HepG2 (cell line): ENCODE measurements around the gene DIRAS1.

Experiments used
- ARHGAP35 ChIP-seq: sonication (generic); formaldehyde crosslinking; IDR thresholded peaks from 2 replicates; pipeline ENCODE4 v1.9.0; 2022; ENCODE audit warnings: mild to moderate bottlenecking, inconsistent platforms, moderate library complexity, missing genetic modification reagents, borderline replicate concordance
- CAMTA2 ChIP-seq: sonication (generic); formaldehyde crosslinking; IDR thresholded peaks from 2 replicates; pipeline ENCODE4 v1.4.0; 2020; ENCODE audit warnings: mild to moderate bottlenecking, missing genetic modification reagents, borderline replicate concordance
- KAT8 ChIP-seq: IDR thresholded peaks from 2 replicates; pipeline ENCODE4 v1.6.1; 2016; ENCODE audit warnings: missing genetic modification reagents, missing compliant biosample characterization
- KLF9 ChIP-seq: IDR thresholded peaks from 2 replicates; pipeline ENCODE4 v1.6.1; 2016; ENCODE audit warnings: low read depth
- MAFK ChIP-seq, 2 experiments: IDR thresholded peaks in 1 of 2; conservative IDR thresholded peaks in 1 of 2; 2 replicates each; pipeline ENCODE4 v1.6.1; 2011; ENCODE audit warnings: improper control_type of control experiment in 2 of 2, low read length in 2 of 2
- MTA3 ChIP-seq: sonication (generic); formaldehyde crosslinking; IDR thresholded peaks from 2 replicates; pipeline ENCODE4 v1.4.0; 2020; ENCODE audit warnings: missing genetic modification reagents
- NAIF1 ChIP-seq: sonication (generic); formaldehyde crosslinking; IDR thresholded peaks from 2 replicates; pipeline ENCODE4 v1.5.0; 2020; ENCODE audit warnings: mild to moderate bottlenecking, missing genetic modification reagents, borderline replicate concordance
- POLR2AphosphoS2 ChIP-seq: IDR thresholded peaks from 2 replicates; pipeline ENCODE4 v1.6.1; 2011; ENCODE audit warnings: low read depth, low read length, improper control_type of control experiment
- TF ChIP-seq, protein P1 (sequence below): sonication (generic); formaldehyde crosslinking; IDR thresholded peaks from 2 replicates; pipeline ENCODE4 v1.4.0; 2020; ENCODE audit warnings: missing genetic modification reagents
- TF ChIP-seq, protein P2 (sequence below): sonication (generic); formaldehyde crosslinking; IDR thresholded peaks from 2 replicates; pipeline ENCODE4 v1.5.1; 2020; ENCODE audit warnings: missing genetic modification reagents, mild to moderate bottlenecking, borderline replicate concordance
- TF ChIP-seq, protein P3 (sequence below): sonication (generic); formaldehyde crosslinking; IDR thresholded peaks from 2 replicates; pipeline ENCODE4 v1.4.0; 2020; ENCODE audit warnings: missing genetic modification reagents
- TF ChIP-seq, protein P4 (sequence below): sonication (generic); formaldehyde crosslinking; IDR thresholded peaks from 2 replicates; pipeline ENCODE4 v1.5.1; 2020; ENCODE audit warnings: mild to moderate bottlenecking, missing genetic modification reagents, moderate library complexity

DNA sequence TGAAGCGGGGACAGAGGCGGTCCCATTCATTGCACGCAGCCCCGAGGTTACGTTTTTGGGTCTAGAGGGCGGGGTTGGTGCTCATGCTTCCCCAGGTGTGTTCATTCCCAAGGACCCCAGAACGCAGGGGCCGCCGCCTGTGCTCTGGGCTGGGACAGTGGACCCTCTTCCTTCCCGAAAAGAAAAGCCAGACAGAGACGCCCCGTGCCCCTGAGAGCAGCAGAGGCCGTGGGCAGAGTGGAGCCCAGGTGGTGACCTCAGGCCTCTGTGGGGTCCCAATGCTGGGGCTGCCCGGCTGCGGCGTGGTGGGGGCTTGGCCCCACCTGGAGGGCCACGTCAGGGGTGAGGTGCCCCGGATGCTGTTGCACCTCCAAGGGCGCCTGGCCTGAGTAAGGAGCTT is 46.5 kb upstream of the DIRAS1 start:
- no peak for TF ChIP-seq CAMTA2
- TF ChIP-seq, protein P1, sequence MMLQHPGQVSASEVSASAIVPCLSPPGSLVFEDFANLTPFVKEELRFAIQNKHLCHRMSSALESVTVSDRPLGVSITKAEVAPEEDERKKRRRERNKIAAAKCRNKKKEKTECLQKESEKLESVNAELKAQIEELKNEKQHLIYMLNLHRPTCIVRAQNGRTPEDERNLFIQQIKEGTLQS (CRISPR knock-in tag): no peak
- TF ChIP-seq KLF9: no peak
- no peak for TF ChIP-seq POLR2AphosphoS2
- TF ChIP-seq, protein P2, sequence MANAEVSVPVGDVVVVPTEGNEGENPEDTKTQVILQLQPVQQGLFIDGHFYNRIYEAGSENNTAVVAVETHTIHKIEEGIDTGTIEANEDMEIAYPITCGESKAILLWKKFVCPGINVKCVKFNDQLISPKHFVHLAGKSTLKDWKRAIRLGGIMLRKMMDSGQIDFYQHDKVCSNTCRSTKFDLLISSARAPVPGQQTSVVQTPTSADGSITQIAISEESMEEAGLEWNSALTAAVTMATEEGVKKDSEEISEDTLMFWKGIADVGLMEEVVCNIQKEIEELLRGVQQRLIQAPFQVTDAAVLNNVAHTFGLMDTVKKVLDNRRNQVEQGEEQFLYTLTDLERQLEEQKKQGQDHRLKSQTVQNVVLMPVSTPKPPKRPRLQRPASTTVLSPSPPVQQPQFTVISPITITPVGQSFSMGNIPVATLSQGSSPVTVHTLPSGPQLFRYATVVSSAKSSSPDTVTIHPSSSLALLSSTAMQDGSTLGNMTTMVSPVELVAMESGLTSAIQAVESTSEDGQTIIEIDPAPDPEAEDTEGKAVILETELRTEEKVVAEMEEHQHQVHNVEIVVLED: no peak
- no peak for TF ChIP-seq MAFK (conservative IDR thresholded peaks at IDR 0.05 in 1 of 2, IDR thresholded peaks at IDR 0.05 in 1 of 2; ENCODE audit: low read length in 2 of 2)
- TF ChIP-seq KAT8: no peak
- TF ChIP-seq ARHGAP35: no peak
- no peak for TF ChIP-seq NAIF1
- TF ChIP-seq, protein P3, sequence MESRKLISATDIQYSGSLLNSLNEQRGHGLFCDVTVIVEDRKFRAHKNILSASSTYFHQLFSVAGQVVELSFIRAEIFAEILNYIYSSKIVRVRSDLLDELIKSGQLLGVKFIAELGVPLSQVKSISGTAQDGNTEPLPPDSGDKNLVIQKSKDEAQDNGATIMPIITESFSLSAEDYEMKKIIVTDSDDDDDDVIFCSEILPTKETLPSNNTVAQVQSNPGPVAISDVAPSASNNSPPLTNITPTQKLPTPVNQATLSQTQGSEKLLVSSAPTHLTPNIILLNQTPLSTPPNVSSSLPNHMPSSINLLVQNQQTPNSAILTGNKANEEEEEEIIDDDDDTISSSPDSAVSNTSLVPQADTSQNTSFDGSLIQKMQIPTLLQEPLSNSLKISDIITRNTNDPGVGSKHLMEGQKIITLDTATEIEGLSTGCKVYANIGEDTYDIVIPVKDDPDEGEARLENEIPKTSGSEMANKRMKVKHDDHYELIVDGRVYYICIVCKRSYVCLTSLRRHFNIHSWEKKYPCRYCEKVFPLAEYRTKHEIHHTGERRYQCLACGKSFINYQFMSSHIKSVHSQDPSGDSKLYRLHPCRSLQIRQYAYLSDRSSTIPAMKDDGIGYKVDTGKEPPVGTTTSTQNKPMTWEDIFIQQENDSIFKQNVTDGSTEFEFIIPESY: no peak
- TF ChIP-seq, protein P4, sequence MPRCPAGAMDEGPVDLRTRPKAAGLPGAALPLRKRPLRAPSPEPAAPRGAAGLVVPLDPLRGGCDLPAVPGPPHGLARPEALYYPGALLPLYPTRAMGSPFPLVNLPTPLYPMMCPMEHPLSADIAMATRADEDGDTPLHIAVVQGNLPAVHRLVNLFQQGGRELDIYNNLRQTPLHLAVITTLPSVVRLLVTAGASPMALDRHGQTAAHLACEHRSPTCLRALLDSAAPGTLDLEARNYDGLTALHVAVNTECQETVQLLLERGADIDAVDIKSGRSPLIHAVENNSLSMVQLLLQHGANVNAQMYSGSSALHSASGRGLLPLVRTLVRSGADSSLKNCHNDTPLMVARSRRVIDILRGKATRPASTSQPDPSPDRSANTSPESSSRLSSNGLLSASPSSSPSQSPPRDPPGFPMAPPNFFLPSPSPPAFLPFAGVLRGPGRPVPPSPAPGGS (CRISPR knock-in tag): no peak
- no peak for TF ChIP-seq MTA3 (CRISPR knock-in tag)
